ENCODE measurements around the gene CCL26. TPM values are rescaled to one million over a fixed set of nuclear protein-coding genes. Genes with fewer than 3 reads are reported as not detected.

The CCL26 gene
- total RNA-seq, 2 experiments from 2014 or later, result not detected

DNA sequence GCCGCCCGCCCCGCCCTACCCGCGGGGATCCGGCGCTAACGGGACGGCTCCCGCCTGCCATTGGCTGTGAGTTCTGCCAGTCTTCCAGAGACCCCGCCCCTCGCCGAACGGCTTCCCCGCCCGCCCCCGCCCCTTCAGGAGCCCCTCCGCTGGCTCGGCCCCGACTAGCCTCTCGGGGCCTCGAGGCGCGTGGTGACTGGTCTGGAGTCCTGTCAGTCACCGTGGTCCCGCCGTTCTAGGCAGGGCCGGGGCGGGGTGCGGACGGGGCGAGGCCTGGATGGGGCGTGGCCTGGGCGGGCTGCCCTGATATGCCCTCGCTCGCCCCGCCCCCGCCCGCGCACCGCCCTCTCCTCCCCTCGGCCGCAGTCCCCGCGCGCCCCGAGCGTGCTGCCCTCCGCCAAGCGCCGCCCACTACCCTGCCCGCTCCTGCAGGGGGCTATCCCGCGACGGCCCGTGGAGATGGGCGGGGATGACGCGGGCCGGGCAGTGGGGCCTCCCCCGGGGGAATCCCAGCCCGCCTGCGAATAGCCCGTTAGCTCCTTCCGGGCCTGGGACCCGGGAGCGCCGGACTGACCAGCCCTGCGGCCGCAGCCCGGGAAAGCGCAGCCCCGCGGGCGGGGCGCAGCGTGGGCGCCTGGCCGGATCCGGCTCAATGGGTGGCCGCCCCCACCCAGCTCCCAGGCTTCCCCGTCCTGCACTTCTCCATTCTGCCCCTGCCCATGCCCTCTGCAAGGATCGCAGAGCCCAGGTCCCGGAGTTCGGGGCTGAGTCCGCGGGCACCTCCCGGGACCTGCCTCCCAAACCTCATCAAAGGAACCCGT is 32.8 kb downstream of the CCL26 start:
- H3K4me2 ChIP-seq (ENCODE audit: low read length), result peak overlapping the region; percentile 92
- POLR2A ChIA-PET, result interaction anchor here (0.6 to 2.7 kb wide), 9 partner anchors 9 to 1457 kb away, joined by 3 to 17 read pairs (median 4); no protein-coding TSS in a partner anchor

DNA sequence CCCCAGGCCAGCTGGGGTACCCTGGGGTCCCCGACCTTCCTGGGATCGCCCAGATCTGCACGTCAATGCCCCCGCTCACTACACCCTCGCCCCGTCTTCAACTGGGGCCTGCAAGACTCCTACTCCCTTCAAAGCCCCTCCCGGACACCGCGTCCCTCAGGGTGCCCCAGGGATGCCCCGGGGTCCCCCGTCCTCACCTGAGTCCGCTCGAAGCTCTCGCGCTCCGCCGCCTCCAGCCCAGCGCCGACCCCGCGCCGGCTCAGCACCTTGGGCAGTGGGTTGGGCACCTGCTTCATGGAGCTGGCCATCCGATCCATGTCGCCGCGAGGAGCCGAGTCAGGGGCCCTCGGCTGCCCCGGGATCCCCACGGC is 33.4 kb downstream of the CCL26 start, which contains the start of gene HIP1:
HIP1 (minus strand) TSS at position 338 of the 371 bp plus-strand sequence; CDS start at position 317, 21 bp downstream.
- peak within 1 kb of the TSS; percentile 92 for H3K4me2 ChIP-seq (ENCODE audit: low read length)
- H3K27ac ChIP-seq (ENCODE audit: low read depth, low read length, poor library complexity, severe bottlenecking), result peak within 1 kb of the TSS; percentile 90
- BruUV-seq (replicated peaks), result no TSS peak
- ChIA-PET CTCF (ENCODE audit: unreplicated experiment) (no interaction called here), POLR2A (interaction anchor here (1.5 to 2.7 kb wide), 4 partner anchors 8 to 76 kb away, joined by 4 to 17 read pairs (median 8); no protein-coding TSS in a partner anchor)
- peak within 1 kb of the TSS; percentile 82 for H3K4me3 ChIP-seq (ENCODE audit: low read depth, low read length, poor library complexity, severe bottlenecking)
- peaks cover 34% of the 10 kb centered on the region; the same call in 1 of the 2 replicates for H3K79me2 ChIP-seq (ENCODE audit: insufficient read depth, low read depth, low read length)
- H3K4me1 ChIP-seq (ENCODE audit: insufficient read depth, low read length, poor library complexity, severe bottlenecking), result peaks cover 64% of the 10 kb centered on the region
- no peak for TF ChIP-seq EZH2phosphoT487 (IDR thresholded peaks at IDR 0.05; ENCODE audit: borderline replicate concordance, low read depth, low read length)
- TF ChIP-seq, protein P1, sequence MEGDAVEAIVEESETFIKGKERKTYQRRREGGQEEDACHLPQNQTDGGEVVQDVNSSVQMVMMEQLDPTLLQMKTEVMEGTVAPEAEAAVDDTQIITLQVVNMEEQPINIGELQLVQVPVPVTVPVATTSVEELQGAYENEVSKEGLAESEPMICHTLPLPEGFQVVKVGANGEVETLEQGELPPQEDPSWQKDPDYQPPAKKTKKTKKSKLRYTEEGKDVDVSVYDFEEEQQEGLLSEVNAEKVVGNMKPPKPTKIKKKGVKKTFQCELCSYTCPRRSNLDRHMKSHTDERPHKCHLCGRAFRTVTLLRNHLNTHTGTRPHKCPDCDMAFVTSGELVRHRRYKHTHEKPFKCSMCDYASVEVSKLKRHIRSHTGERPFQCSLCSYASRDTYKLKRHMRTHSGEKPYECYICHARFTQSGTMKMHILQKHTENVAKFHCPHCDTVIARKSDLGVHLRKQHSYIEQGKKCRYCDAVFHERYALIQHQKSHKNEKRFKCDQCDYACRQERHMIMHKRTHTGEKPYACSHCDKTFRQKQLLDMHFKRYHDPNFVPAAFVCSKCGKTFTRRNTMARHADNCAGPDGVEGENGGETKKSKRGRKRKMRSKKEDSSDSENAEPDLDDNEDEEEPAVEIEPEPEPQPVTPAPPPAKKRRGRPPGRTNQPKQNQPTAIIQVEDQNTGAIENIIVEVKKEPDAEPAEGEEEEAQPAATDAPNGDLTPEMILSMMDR (conservative IDR thresholded peaks at IDR 0.05; ENCODE audit: low read length), result no peak
- no peaks in the 10 kb centered on the region for H4K20me1 ChIP-seq (ENCODE audit: insufficient read depth, low read length)
- no peaks in the 10 kb centered on the region for H3K9me3 ChIP-seq (ENCODE audit: low read length)
- H3K36me3 ChIP-seq (ENCODE audit: insufficient read depth, low read length), result peaks cover 6% of the 10 kb centered on the region; the same call in 1 of the 2 replicates
- H3K9me2 ChIP-seq (ENCODE audit: insufficient read depth, low read length), result no peaks in the 10 kb centered on the region
- peak within 1 kb of the TSS; percentile 56; the same call in 1 of the 2 replicates for H2AFZ ChIP-seq (ENCODE audit: low read length)
- intact Hi-C loops (cut with micrococcal nuclease; ENCODE audit: unreplicated experiment), result loop anchor here (2.0 to 10.0 kb wide), 4 partner anchors 14 to 214 kb away; no protein-coding TSS in a partner anchor
- no peak for DNase-seq (ENCODE audit: low spot score)

More for the DNA sequence above, 32.8 kb downstream of the CCL26 start:
- CTCF ChIA-PET (ENCODE audit: unreplicated experiment), result no interaction called here
- H3K4me1 ChIP-seq (ENCODE audit: insufficient read depth, low read length, poor library complexity, severe bottlenecking), result peaks cover 63% of the 10 kb centered on the region
- H3K4me3 ChIP-seq (ENCODE audit: low read depth, low read length, poor library complexity, severe bottlenecking), result peak overlapping the region; percentile 82
- peaks cover 34% of the 10 kb centered on the region; the same call in 1 of the 2 replicates for H3K79me2 ChIP-seq (ENCODE audit: insufficient read depth, low read depth, low read length)
- no TSS peak for BruUV-seq (replicated peaks)
- no peaks in the 10 kb centered on the region for H3K9me2 ChIP-seq (ENCODE audit: insufficient read depth, low read length)
- intact Hi-C loops (cut with micrococcal nuclease; ENCODE audit: unreplicated experiment), result loop anchor here (1.0 to 10.0 kb wide), 5 partner anchors 14 to 214 kb away; no protein-coding TSS in a partner anchor
- no peaks in the 10 kb centered on the region for H4K20me1 ChIP-seq (ENCODE audit: insufficient read depth, low read length)
- H3K9me3 ChIP-seq (ENCODE audit: low read length), result no peaks in the 10 kb centered on the region
- peaks cover 6% of the 10 kb centered on the region; the same call in 1 of the 2 replicates for H3K36me3 ChIP-seq (ENCODE audit: insufficient read depth, low read length)
- TF ChIP-seq, protein P1 (conservative IDR thresholded peaks at IDR 0.05; ENCODE audit: low read length), result no peak
- no peak for TF ChIP-seq EZH2phosphoT487 (IDR thresholded peaks at IDR 0.05; ENCODE audit: borderline replicate concordance, low read depth, low read length)
- DNase-seq (ENCODE audit: low spot score), result peak; percentile 99
- peak overlapping the region; percentile 90 for H3K27ac ChIP-seq (ENCODE audit: low read depth, low read length, poor library complexity, severe bottlenecking)
- peak overlapping the region; percentile 56; the same call in 1 of the 2 replicates for H2AFZ ChIP-seq (ENCODE audit: low read length)
